ENCODE measurements around the gene UBALD1. TPM values are rescaled to one million over a fixed set of nuclear protein-coding genes. Genes with fewer than 3 reads are reported as not detected.

UBALD1 gene
- total and polyA plus RNA-seq, 12 donors, result 3.7 to 92.7 (median 18.9) TPM

Small RNA genes lying within 50 kb of the gene (small RNA-seq; reads per million reads assigned to genes)
- gene RN7SL850P, result 0 reads per million in 2 donors

Other genes with a start within 250 kb of the UBALD1 start
- 10 to 100 TPM in 8 of 9 donors, 1 to 10 TPM in 1; 2.2 to 44.7 (median 21.7) TPM for gene VASN, start 243.0 kb downstream of the UBALD1 start, total RNA-seq
- gene VASN, start 243.0 kb downstream of the UBALD1 start, polyA plus RNA-seq, result 10 to 100 TPM in 2 of 3 donors, under 1 TPM in 1; 0.77 to 23.9 (median 15.5) TPM
- gene CORO7, start 198.3 kb downstream of the UBALD1 start, total RNA-seq, result 10 to 100 TPM in 8 of 9 donors, 1 to 10 TPM in 1; 10.0 to 56.5 (median 35.8) TPM
- 10 to 100 TPM in 2 of 3 donors, 1 to 10 TPM in 1; 4.3 to 61.0 (median 27.9) TPM for gene CORO7, start 198.3 kb downstream of the UBALD1 start, polyA plus RNA-seq
- 100 to 1,000 TPM in 2 of 9 donors, 10 to 100 TPM in 7; 55.0 to 122 (median 80.1) TPM for gene DNAJA3, start 189.0 kb downstream of the UBALD1 start, total RNA-seq
- gene DNAJA3, start 189.0 kb downstream of the UBALD1 start, polyA plus RNA-seq, result 100 to 1,000 TPM in 1 of 3 donors, 10 to 100 TPM in 2; 21.9 to 166 (median 25.6) TPM
- 100 to 1,000 TPM in 1 of 9 donors, 10 to 100 TPM in 8; 51.3 to 104 (median 79.3) TPM for gene NMRAL1, start 140.3 kb downstream of the UBALD1 start, total RNA-seq
- gene NMRAL1, start 140.3 kb downstream of the UBALD1 start, polyA plus RNA-seq, result 100 to 1,000 TPM in 2 of 3 donors, 10 to 100 TPM in 1; 35.0 to 139 (median 126) TPM
- gene HMOX2, start 138.5 kb downstream of the UBALD1 start, total RNA-seq, result 100 to 1,000 TPM in 1 of 9 donors, 10 to 100 TPM in 8; 46.0 to 113 (median 67.3) TPM
- gene HMOX2, start 138.5 kb downstream of the UBALD1 start, polyA plus RNA-seq, result 100 to 1,000 TPM in 1 of 3 donors, 10 to 100 TPM in 2; 36.1 to 114 (median 39.0) TPM
- gene CDIP1, start 76.1 kb downstream of the UBALD1 start, total RNA-seq, result 10 to 100 TPM; 26.0 to 68.0 (median 48.4) TPM
- 10 to 100 TPM; 23.6 to 41.6 (median 24.5) TPM for gene CDIP1, start 76.1 kb downstream of the UBALD1 start, polyA plus RNA-seq
- under 1 TPM; 0.14 to 0.61 (median 0.30) TPM for gene C16orf96, start 58.5 kb downstream of the UBALD1 start, total RNA-seq
- gene C16orf96, start 58.5 kb downstream of the UBALD1 start, polyA plus RNA-seq, result under 1 TPM in 2 of 3 donors, not detected in 1; 0.07 to 0.16 TPM
- 10 to 100 TPM; 17.5 to 94.1 (median 71.8) TPM for gene MGRN1, start 9.9 kb upstream of the UBALD1 start, total RNA-seq
- 10 to 100 TPM; 23.3 to 35.6 (median 27.3) TPM for gene MGRN1, start 9.9 kb upstream of the UBALD1 start, polyA plus RNA-seq
- 10 to 100 TPM; 45.4 to 99.3 (median 53.9) TPM for gene NUDT16L1, start 78.7 kb upstream of the UBALD1 start, total RNA-seq
- gene NUDT16L1, start 78.7 kb upstream of the UBALD1 start, polyA plus RNA-seq, result 10 to 100 TPM; 16.3 to 36.2 (median 28.1) TPM
- 10 to 100 TPM; 12.3 to 34.4 (median 17.4) TPM for gene ANKS3, start 119.4 kb upstream of the UBALD1 start, total RNA-seq
- 100 to 1,000 TPM in 1 of 3 donors, 10 to 100 TPM in 1, 1 to 10 TPM in 1; 7.2 to 118 (median 52.8) TPM for gene ANKS3, start 119.4 kb upstream of the UBALD1 start, polyA plus RNA-seq
- gene DNAAF8, start 119.6 kb upstream of the UBALD1 start, total RNA-seq, result 1 to 10 TPM in 6 of 9 donors, under 1 TPM in 3; 0.30 to 3.3 (median 1.1) TPM
- 1 to 10 TPM; 1.9 to 2.7 (median 2.3) TPM for gene DNAAF8, start 119.6 kb upstream of the UBALD1 start, polyA plus RNA-seq
- gene ZNF500, start 152.3 kb upstream of the UBALD1 start, total RNA-seq, result 10 to 100 TPM in 5 of 9 donors, 1 to 10 TPM in 4; 6.7 to 23.7 (median 13.0) TPM
- gene ZNF500, start 152.3 kb upstream of the UBALD1 start, polyA plus RNA-seq, result 10 to 100 TPM in 1 of 3 donors, 1 to 10 TPM in 2; 3.9 to 18.5 (median 4.6) TPM
- not detected for gene SEPTIN12, start 173.5 kb upstream of the UBALD1 start, total RNA-seq
- 1 to 10 TPM in 1 of 3 donors, not detected in 2; 1.1 TPM for gene SEPTIN12, start 173.5 kb upstream of the UBALD1 start, polyA plus RNA-seq
- gene SMIM22, start 180.5 kb upstream of the UBALD1 start, total RNA-seq, result 1 to 10 TPM in 1 of 9 donors, not detected in 8; 1.9 TPM
- not detected for gene SMIM22, start 180.5 kb upstream of the UBALD1 start, polyA plus RNA-seq
- gene ROGDI, start 187.7 kb upstream of the UBALD1 start, total RNA-seq, result 100 to 1,000 TPM in 2 of 9 donors, 10 to 100 TPM in 7; 32.4 to 103 (median 75.3) TPM
- gene ROGDI, start 187.7 kb upstream of the UBALD1 start, polyA plus RNA-seq, result 100 to 1,000 TPM in 2 of 3 donors, 10 to 100 TPM in 1; 68.6 to 194 (median 178) TPM
- gene GLYR1, start 232.4 kb upstream of the UBALD1 start, total RNA-seq, result 100 to 1,000 TPM in 1 of 9 donors, 10 to 100 TPM in 8; 43.2 to 118 (median 83.7) TPM
- gene GLYR1, start 232.4 kb upstream of the UBALD1 start, polyA plus RNA-seq, result 100 to 1,000 TPM in 1 of 3 donors, 10 to 100 TPM in 2; 39.3 to 109 (median 50.6) TPM
- gene UBN1, start 232.6 kb upstream of the UBALD1 start, total RNA-seq, result 10 to 100 TPM; 14.6 to 60.8 (median 31.1) TPM
- 10 to 100 TPM in 2 of 3 donors, 1 to 10 TPM in 1; 5.9 to 21.2 (median 13.2) TPM for gene UBN1, start 232.6 kb upstream of the UBALD1 start, polyA plus RNA-seq